ENCODE measurements around the gene IMMP2L.
"Not testable (repeated sequence)": the region's sequence is repeated elsewhere in the genome, so short reads cannot be mapped to it uniquely, and the experiment has no call there.

Gene IMMP2L

GRCh38 chr7:111264111-111264868 lies 298.0 kb downstream of the IMMP2L start:
- no peak for DNase-seq (ENCODE audit: low read depth, low spot score)
- TF ChIP-seq, protein P1, sequence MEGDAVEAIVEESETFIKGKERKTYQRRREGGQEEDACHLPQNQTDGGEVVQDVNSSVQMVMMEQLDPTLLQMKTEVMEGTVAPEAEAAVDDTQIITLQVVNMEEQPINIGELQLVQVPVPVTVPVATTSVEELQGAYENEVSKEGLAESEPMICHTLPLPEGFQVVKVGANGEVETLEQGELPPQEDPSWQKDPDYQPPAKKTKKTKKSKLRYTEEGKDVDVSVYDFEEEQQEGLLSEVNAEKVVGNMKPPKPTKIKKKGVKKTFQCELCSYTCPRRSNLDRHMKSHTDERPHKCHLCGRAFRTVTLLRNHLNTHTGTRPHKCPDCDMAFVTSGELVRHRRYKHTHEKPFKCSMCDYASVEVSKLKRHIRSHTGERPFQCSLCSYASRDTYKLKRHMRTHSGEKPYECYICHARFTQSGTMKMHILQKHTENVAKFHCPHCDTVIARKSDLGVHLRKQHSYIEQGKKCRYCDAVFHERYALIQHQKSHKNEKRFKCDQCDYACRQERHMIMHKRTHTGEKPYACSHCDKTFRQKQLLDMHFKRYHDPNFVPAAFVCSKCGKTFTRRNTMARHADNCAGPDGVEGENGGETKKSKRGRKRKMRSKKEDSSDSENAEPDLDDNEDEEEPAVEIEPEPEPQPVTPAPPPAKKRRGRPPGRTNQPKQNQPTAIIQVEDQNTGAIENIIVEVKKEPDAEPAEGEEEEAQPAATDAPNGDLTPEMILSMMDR (IDR thresholded peaks at IDR 0.05; ENCODE audit: low read depth, low read length): no peak
- in situ Hi-C loops (cut with HindIII; ENCODE audit: low sequenced_read_pairs): no loop called here
- no peak overlapping the region for H3K4me3 ChIP-seq (ENCODE audit: low read depth, low read length)

- H3K4me3 ChIP-seq (ENCODE audit: low read depth, low read length): no peak overlapping the region
- DNase-seq (ENCODE audit: low read depth, low spot score): no peak
- in situ Hi-C loops (cut with HindIII; ENCODE audit: low sequenced_read_pairs): no loop called here
- TF ChIP-seq, protein P1 (IDR thresholded peaks at IDR 0.05; ENCODE audit: low read depth, low read length): no peak
Observed at GRCh38 chr7:111262293-111263116, 299.8 kb downstream of the IMMP2L start.

DNA sequence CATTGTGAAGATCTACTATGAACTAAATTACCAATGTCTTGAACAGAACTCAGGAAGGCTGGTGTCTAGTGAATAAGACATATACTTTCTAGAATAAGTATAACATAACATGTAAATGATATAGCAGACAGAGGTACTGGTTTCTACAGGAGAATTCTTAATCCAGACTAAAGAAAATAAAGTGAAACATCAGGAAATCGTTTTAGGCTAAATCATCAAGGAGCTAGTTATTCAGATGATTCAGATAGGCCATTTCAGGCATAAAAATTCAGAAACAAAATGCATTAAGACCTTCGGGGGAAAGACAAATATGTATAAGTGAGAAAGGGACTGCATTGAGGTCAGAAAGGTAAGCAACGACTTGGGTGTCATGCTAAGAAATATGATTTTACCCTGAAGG lies 300.8 kb downstream of the IMMP2L start:
- TF ChIP-seq, protein P1 (IDR thresholded peaks at IDR 0.05; ENCODE audit: low read depth, low read length): no peak
- H3K4me3 ChIP-seq (ENCODE audit: low read depth, low read length): no peak overlapping the region
- in situ Hi-C loops (cut with HindIII; ENCODE audit: low sequenced_read_pairs): no loop called here
- peak; percentile 8 for DNase-seq (ENCODE audit: low read depth, low spot score)

GRCh38 chr7:111259991-111260390 lies 302.3 kb downstream of the IMMP2L start:
- TF ChIP-seq, protein P1 (IDR thresholded peaks at IDR 0.05; ENCODE audit: low read depth, low read length): no peak
- DNase-seq (ENCODE audit: low read depth, low spot score): no peak
- no peak overlapping the region for H3K4me3 ChIP-seq (ENCODE audit: low read depth, low read length)
- in situ Hi-C loops (cut with HindIII; ENCODE audit: low sequenced_read_pairs): no loop called here

DNA sequence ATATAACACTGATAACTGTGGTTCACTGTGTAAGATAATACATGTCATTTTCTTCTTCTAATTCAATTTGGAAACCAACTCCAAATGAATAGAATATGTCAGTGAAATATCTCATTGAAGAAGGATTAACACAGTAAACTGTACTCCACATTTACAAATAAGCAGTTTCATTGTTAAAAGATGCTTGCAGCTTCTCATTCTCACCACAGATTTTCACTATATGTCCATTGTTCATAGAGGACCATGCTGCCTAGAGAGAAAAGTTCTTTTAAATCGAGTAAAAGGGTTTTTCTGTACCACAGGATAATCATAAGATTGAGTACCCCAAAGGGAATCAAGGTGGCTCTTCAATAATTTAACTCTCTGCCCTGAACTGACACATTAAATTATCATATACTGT lies 305.9 kb downstream of the IMMP2L start:
- TF ChIP-seq, protein P1 (IDR thresholded peaks at IDR 0.05; ENCODE audit: low read depth, low read length): no peak
- no peak for DNase-seq (ENCODE audit: low read depth, low spot score)
- in situ Hi-C loops (cut with HindIII; ENCODE audit: low sequenced_read_pairs): no loop called here
- H3K4me3 ChIP-seq (ENCODE audit: low read depth, low read length): no peak overlapping the region

- in situ Hi-C loops (cut with HindIII; ENCODE audit: low sequenced_read_pairs): no loop called here
- no peak for DNase-seq (ENCODE audit: low read depth, low spot score)
- no peak overlapping the region for H3K4me3 ChIP-seq (ENCODE audit: low read depth, low read length)
- TF ChIP-seq, protein P1 (IDR thresholded peaks at IDR 0.05; ENCODE audit: low read depth, low read length): no peak
Observed at GRCh38 chr7:111255576-111255975, 306.7 kb downstream of the IMMP2L start.

DNA sequence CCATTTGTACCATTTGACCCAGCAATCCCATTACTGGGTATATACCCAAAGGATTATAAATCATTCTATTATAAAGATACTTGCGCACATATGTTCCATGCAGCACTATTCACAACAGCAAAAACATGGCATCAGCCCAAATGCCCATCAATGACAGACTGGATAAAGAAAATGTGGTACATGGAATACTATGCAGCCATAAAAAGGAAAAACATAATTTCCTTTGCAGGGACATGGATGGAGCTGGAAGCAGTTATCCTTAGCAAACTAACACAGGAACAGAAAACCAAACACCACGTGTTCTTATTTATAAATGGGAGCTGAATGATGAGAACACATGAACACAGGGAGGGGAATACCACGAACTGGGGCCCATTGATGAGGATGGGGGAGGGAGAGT lies 310.9 kb downstream of the IMMP2L start:
- H3K4me3 ChIP-seq (ENCODE audit: low read depth, low read length); DNase-seq (ENCODE audit: low read depth, low spot score); in situ Hi-C loops (cut with HindIII; ENCODE audit: low sequenced_read_pairs): not testable (repeated sequence)

- H3K4me3 ChIP-seq (ENCODE audit: low read depth, low read length); DNase-seq (ENCODE audit: low read depth, low spot score); in situ Hi-C loops (cut with HindIII; ENCODE audit: low sequenced_read_pairs): not testable (repeated sequence)
Observed at GRCh38 chr7:111249807-111250206, 312.5 kb downstream of the IMMP2L start.
